G401.6 (cell line): ENCODE measurements around the gene ST6GALNAC5.

Source experiments
- FAIRE-seq: peaks from 2 replicates; lab custom pipeline; 2012; peaks lifted over from hg19 to GRCh38; lab: Jason Lieb, UNC

The ST6GALNAC5 gene

DNA sequence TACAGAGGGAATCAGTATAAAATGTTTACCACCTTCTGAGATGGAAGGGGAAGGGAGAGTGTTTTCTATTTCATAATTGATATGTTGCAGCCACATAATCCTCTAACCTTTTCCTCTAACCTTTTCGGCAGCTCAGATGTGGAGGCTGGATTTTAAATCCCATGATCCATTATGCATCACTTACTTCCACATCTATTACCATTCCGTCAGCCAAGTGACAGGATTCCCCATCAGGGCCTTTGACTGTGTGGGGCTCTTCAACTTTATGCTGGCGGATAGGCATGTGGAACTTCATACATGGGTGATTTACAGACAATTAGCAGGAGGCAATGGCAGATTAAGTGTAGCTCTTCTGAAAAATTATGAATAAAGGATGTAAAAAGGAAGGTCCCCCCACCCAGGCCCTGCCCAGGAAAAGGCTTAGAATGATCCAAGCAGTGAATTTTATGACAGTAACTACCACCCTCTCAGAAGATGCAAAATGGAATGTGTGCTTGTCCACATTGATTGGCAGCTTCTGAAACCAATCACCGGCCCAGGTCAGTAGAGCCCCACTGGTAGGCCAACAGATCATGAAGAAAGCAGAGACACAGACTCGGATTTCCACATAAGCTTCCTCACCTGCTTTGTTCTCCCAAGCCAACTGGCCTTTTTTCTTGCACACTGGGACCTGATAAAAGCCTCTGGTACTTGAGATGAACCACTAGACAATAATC lies 147.0 kb downstream of the ST6GALNAC5 start:
- FAIRE-seq, result no peak

DNA sequence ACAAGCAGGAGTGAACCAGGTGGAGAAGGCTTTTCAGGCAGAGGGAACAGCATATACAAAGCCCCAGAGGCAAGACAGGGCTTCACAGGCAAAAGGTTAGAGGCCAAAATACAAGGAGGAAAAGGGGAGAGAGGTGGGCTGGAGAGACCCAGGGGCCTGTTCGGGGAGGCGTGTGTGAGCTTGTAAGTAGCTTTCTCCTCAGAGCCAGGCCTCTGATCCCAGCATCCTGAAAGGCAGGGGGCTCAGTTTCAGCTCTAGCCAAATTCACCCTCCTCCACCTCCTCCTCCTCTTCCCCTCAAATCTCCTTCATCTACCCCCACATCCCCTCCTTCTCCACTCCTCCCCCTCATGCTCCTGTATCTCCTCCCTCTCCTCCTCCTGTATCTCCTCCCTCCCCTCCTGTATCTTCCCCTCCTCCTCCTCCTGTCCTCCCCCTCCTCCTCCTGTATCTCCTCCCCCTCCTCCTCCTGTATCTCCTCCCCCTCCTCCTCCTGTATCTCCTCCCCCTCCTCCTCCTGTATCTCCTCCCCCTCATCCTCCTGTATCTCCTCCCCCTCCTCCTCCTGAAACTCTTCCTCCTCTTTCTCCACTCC lies 148.6 kb downstream of the ST6GALNAC5 start:
- no peak for FAIRE-seq

DNA sequence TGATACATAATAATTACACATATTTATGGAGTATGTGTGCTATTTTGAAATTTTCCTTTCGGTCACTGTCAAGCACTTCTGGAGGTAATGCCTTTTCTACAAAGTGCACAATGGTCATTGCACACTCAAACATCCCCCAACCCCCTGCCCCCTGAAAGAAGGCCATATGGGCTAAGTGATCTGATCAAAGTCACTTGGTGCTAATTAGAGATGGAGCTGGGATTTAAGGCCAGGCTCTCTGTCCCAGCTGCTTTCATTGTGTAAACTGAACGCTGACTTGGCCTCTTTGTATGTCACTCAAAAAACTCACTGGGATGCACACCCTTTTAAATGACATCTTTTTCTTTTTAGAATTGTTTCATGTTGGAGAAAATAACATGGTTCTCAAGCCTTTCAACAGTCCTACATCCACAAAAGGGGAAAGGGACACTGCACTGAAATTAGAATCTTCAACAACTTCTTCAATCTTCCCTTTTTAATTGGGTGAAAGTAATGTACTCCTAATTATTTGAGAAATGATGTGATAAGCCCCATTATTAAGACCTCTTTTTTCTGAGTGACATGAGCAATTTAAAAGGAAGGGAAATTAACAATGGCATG lies 149.2 kb downstream of the ST6GALNAC5 start:
- no peak for FAIRE-seq

DNA sequence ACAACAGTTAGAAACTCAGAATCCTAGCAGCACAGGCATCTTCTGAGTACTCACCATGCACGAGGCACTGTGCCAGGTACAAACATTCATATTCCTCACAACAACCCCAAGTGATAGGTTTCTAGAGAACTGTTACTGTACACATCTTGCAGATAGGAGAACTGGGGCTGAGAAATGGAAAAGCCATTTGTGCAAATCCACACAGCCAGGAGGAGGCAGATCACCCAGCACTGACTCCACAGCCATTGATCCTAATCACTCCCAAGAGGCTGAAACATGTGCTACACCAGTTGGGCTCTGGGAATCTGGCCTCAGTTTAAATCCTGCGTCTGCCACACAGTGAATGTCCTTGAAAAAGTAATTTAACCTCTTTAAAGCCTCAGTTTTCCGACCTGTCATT lies 151.0 kb downstream of the ST6GALNAC5 start:
- no peak for FAIRE-seq

DNA sequence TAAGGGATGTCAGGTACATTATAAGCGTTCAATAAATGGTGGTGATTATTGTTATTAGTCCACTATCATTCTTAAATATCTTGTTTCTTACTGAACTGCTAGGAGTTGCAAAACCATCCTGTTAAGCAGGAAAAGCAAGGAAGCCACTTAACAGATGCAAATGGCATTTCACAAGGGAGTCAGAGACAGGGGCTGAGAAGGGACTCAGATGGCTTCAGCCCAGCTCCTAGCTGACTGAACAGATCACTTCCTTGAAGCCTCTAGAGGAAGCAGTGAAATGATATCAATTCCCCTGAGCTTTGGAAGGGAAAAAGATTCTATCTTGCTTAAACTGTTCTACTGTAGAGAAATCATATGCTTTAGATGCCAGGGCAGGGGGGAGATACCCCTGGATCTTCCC lies 151.5 kb downstream of the ST6GALNAC5 start:
- FAIRE-seq, result no peak

DNA sequence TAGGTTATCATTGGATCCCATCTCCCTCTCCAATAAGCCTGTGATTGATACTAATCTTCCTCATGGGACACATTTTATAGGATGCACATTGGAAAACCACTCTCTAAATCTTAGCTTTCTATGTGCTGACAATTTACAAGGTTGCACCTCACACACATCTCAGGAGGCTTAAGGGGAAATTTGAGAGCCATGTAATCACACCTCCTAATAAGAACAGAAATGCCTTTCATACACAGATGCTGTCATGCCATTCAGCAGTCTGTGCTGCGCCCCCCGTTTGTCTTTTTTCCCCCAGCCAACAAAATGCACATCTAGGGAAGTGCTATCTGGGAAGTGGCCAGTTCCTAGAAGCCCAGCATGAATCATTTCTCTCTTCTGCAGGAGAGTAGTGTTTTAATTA lies 154.5 kb downstream of the ST6GALNAC5 start:
- FAIRE-seq, result no peak

DNA sequence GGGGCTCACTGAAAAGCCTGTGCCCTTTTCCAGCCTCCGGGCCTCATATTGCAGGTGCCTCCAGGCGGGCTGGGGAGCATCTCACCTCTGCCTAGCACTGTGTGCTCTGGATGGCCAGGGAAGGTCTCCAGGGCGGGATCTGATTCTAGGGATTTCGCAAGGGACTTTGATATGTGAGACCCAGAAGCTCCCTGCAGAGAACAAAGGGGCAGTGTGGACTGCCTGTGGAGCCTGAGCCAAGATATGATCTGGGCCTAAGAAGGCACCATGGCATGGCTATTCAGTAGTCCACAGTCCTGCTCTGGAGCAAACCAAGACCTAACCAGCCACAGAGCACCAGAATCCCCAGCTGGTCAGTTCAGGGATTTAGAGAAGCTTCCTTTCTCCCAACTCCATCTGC lies 157.2 kb downstream of the ST6GALNAC5 start:
- no peak for FAIRE-seq

DNA sequence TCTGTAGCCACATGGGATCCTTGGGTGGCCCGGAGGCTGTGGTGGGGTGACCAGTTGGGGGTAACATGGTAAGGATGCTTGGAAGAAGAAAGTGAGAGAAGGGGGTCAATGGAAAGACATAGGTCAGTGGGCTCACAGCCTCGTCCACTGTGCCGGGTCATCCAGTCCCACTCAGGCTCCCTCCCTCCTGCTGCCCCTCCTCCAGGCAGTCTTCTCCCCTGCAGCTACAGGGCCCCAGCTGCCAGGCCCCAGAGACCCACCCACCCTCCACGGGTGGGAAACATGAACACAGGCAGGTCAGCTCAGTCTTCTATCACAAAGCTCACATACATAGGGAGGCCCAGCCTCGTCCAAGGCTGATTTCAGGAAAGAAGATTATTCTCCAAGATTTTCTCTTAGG lies 158.3 kb downstream of the ST6GALNAC5 start:
- FAIRE-seq, result no peak

DNA sequence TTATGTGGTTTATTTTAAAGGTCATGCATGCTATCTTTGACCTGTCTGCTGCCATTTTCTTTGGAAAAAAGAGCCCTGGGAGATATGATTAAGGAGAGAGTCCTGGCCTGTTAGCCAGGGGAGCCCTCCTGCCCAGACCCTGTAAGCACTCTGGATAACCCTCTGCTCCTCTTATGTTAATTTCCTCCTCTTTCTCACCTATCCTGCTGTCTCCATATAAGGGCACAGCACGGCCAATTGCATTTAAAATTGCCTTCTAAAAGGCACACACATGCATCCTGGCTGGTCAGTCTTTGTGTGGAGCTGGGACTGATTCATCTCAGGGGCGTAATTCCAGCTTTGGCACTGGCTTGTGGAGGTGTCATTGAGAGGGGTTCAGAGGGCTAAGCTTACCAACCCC lies 158.9 kb downstream of the ST6GALNAC5 start:
- no peak for FAIRE-seq

DNA sequence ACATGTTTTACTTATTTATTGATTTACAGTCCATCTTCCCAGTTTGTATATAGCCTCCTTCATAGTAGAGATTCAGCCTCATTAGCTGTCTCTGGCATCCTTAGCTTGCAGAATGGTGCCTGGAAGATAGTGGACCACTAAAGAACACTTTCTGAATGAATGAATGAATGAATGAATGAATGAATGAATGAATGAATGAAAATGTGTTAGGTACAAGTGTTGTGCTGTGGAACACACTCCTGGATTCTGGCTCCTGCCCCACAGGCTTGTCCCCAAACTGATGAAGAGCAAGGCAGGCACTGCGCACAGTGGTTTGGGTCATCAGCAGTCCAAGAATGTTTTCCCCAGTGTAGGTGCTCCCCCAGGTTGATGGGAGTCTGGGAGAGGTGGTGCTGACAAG lies 159.4 kb downstream of the ST6GALNAC5 start:
- FAIRE-seq, result no peak

DNA sequence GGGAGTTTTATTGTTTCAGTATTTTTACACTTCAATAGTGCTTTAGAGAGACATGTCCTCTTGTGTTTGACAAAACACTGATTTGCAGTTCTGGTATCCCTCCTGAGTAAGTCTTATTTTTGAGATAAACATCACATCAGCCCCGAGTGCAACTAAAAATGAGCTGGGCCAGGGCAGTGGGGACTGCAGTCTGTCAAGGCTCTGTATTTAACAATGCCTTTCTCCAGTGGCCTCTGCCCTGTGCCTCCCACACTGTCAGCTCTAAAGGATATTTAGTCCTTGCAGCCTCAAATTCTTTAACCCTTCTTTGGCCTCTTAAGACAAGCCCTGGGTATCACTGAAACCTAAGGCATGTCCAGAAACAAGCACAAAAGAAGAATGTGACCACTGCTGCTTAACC lies 160.6 kb downstream of the ST6GALNAC5 start:
- no peak for FAIRE-seq

DNA sequence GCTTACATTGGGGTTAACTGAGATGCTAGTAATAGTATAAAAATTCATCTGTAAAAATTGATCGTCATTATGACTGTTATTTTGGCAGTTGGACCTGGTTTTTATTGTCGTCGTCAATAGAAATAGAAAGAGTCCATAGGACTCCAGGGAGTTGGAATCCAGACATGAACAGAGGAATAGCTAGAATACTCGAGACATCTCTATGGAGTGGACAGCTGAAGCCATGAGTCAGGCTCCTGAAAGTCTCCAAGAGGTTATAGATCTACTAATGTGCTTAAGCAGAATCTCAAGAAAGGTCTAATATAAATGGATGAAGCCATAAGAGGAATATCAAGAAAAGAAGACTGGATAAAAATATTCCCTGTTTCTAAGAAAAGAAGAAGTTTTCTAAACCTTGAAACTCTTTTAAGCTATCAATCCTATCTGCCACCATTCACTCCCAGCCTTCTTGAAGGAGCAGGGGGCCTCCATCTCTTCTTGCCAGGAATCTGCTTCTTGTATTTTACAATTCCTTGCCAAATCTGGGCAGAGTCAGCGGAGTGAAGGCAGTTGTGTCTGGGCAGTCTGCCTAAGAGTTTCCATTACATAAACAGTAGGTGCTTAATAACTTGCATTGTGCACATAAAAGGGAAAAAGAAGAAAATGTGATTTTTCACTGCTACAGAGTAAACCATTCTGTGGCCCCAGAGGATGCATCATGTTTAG lies 163.3 kb downstream of the ST6GALNAC5 start:
- FAIRE-seq, result no peak

DNA sequence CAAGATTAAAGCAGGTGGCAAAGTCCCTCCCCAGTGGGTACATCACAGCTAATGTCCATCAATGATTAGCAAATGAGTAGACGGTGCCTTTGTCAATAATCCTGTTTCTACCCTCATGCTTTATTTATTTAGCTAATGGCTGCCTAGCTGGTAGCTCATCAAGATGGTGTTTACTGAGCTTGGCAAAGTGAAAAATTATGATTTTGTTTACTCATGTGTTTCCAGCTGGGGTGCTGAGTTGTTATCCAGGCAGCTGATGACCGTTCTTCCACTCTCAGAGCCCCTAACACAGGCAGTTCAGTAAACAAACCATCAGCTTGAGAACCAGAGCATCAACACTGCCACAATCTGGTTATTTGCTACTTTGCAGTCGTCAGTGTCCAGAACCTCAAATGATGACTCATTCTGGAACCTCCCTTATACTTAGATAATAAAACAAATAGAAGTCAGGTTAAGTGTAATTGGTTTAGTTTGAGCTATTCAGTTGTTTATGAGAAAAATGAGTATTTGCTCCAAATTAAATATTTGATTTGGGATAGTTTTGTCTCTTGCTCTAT lies 163.9 kb downstream of the ST6GALNAC5 start:
- no peak for FAIRE-seq

DNA sequence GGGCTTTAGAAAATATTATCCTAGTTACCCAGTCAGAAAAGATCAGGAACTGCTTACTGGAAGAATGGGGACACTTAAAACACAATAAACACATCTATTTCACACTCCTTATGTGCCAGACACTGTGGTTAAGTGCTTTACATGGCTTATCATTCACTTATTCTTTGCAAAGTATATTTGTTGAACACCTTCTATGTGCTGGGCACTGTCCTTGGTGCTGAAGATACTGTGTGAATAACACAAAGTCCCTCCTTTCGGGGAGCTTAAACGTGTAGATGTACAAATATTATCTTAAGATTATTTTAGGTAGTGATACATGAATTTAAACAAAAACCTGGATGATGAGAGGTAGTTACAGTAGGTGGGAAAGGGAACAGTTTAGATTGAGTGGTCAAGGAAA lies 169.3 kb downstream of the ST6GALNAC5 start:
- no peak for FAIRE-seq

DNA sequence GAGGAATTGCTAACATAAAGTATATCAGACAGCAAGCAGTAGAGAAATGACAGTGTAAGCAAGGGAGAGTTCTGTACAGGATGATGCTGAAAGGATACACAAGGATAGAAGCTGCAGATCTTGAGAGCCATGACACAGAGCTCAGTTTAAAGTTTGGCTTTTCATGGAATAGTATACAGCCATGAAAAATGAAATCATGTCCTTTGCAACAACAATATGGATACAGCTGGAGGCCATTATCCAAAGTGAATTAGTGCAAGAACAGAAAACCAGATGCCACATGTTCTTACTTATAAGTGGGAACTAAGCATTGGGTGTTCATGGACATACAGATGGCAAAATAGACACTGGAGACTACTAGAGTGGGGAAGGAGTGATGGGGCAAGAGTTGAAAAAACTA lies 169.8 kb downstream of the ST6GALNAC5 start:
- no peak for FAIRE-seq

DNA sequence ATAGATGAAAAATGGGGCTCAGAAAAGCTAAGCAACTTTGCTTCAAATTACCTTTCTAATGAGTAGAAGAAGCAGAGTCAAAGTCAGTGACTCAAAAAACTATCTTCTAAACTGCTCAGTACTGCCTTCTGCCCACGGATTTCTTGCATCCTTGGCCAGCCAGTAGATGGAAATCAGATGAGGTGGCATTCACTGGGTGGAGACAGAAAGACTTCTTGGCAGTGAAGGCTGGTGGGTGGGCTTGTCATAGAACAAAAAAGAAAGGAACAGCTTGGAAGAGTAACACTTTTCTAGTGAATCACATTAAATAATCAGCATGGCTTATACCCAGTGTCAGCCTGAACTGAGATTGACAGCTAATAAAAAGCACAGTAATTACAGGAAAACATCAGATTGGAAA lies 170.7 kb downstream of the ST6GALNAC5 start:
- FAIRE-seq, result no peak

DNA sequence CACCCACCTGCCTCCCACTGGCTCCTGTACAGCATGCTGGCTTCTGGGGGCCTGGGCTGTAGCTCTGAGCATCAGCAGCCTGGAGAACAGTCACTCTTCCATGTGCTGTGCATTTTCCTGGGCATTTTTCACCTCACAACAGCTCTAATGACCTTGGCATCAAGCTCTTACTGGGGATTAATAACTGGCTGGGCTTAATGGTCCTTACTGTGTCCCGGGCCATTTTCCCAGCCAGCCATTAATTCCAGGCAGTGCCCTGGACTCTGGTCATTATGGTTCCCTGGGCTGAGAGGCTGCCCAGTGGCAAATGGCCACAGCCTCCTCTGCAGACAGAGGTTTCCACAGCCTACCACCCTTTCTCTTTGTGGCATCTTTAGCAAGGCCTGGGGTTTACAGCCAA lies 171.8 kb downstream of the ST6GALNAC5 start:
- no peak for FAIRE-seq

DNA sequence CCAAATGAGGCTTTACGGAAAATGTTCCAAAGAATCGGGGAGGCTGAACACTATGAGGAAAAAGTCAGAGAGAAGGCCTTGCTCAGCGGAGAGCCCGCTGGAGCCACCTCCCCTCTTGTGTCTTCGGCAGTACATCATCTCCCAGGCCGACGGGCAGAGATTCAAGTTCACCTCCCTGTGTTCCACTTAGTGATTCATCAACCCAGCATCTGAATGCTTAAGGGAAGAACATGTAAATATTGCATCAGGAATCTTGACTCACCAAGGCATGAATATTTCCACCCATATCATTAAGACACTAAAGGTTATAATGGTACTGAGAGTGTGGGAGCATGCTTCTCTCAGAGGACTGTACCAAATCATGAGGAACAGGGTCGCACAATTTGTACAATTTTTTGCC lies 172.5 kb downstream of the ST6GALNAC5 start:
- no peak for FAIRE-seq

DNA sequence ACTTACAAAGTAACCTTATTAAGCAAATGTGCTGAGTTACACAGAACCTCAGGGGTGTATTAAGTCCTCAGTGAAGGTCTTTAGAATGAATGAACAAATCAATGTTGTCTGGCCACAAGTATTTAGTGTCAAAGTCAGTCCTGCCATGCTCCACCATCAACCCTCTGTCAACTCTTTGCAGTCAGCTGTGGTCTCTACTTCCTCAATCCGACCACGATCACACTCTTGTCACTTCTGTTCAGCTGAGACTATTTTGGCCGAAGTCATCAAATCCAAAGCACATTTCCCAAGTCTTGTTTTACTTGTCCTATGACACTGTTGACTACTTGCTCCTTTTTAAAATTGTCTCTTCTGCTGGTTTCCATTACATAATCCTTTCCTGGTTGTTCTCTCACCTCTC lies 173.5 kb downstream of the ST6GALNAC5 start:
- FAIRE-seq, result no peak

DNA sequence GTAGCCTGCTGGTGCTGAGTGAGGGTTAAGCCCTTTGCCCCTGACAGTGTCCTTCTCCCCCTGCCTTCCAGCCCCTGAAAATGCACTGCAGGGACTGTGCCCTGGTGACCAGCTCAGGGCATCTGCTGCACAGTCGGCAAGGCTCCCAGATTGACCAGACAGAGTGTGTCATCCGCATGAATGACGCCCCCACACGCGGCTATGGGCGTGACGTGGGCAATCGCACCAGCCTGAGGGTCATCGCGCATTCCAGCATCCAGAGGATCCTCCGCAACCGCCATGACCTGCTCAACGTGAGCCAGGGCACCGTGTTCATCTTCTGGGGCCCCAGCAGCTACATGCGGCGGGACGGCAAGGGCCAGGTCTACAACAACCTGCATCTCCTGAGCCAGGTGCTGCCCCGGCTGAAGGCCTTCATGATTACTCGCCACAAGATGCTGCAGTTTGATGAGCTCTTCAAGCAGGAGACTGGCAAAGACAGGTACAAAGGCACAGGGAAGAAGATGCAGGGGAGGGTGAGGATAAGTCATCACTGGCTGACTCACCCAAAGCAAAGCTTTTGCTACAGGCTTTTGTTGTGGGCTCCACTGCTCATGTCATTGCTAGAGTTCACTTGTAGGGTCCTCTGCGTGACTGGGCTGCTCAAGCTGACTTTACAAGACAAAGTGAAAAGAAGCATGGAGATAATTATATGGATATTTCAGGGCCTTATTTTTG lies 177.0 kb downstream of the ST6GALNAC5 start:
- no peak for FAIRE-seq

DNA sequence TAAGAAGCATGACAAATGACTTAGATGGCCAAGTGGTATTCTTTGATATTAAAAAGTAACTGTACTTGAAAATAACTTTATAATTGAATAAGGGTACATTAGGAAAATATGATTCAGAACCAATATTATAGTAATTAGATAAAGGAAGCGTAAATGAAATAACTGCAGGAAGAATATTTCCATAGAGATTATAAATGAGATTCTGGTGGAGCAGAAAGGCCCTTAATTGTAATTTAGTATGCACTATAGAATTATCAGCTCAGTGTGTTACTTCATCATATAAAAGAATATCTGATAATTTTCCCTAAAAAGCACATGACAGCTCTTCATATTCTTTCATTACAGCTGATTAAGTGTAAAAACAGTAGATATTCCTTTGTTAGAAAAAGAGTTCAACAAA lies 180.3 kb downstream of the ST6GALNAC5 start:
- FAIRE-seq, result no peak

DNA sequence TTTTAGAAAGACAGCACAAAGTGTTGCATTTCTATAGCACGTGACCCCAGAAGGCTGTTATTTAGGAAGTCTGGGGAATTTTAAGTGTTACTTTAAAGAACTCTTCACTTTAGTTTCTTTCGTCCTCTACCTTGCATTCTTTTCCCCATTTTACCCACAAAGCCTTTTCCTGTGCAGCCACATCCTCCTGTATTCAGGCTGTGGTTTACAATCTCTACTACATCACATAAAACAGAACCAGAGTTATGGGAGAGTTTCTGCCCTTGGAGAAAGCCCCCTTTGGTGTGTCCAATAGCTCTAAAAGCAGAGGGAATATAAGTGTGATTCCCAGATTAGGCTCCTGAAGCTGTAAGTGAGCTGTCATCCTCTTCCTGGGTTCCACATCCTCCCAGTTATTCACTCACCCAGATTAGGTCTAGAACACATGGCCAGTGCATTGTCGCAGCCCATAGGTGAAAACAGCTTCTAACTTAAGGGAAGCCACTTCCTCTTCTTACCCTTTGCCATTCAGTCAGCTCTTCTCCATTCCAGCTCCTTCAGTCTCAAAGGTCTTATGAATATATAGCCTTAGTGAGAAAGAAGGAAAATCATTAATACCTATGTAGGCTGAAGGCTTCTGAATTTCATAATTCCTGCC lies 180.8 kb downstream of the ST6GALNAC5 start:
- FAIRE-seq, result no peak
